ENCODE measurements around the gene BFSP2.

GRCh38 chr3:133469140-133469731 is 69.4 kb downstream of the BFSP2 start:
- TF ChIP-seq CTCF (conservative IDR thresholded peaks at IDR 0.05; ENCODE audit: low read length) (no peak), EZH2phosphoT487 (IDR thresholded peaks at IDR 0.05; ENCODE audit: borderline replicate concordance) (no peak)
